Choroid plexus epithelial cell (primary cell): ENCODE measurements around the gene NRG2.

Experiments used
- DNase-seq: peaks from one replicate; pipeline ENCODE4 v3.0.0-alpha.2; 2010; ENCODE audit warnings: low read depth
- H3K4me3 ChIP-seq: 2 replicates; pipeline ENCODE4 v1.5.1; 2011; ENCODE audit warnings: low read depth, mild to moderate bottlenecking, control low read depth, low read length, moderate library complexity
- CTCF ChIP-seq: conservative IDR thresholded peaks from 2 replicates; pipeline ENCODE4 v1.5.1; 2011; ENCODE audit warnings: low read depth, mild to moderate bottlenecking, control low read depth, inconsistent platforms, low read length, moderate library complexity

Gene NRG2

GRCh38 chr5:139884144-139884543 is 159.0 kb downstream of the NRG2 start:
- no peak overlapping the region for H3K4me3 ChIP-seq
- no peak for DNase-seq
- TF ChIP-seq CTCF = no peak

GRCh38 chr5:139882961-139883539 is 160.0 kb downstream of the NRG2 start:
- no peak overlapping the region for H3K4me3 ChIP-seq
- no peak for DNase-seq
- TF ChIP-seq CTCF = no peak

- no peak overlapping the region for H3K4me3 ChIP-seq
- no peak for DNase-seq
- no peak for TF ChIP-seq CTCF
These were observed 160.8 kb downstream of the NRG2 start for GRCh38 chr5:139882316-139882715.

GRCh38 chr5:139881143-139881733 is 161.9 kb downstream of the NRG2 start:
- no peak overlapping the region for H3K4me3 ChIP-seq
- TF ChIP-seq CTCF = no peak
- DNase-seq = no peak

GRCh38 chr5:139880416-139881142 is 162.5 kb downstream of the NRG2 start:
- no peak for DNase-seq
- no peak for TF ChIP-seq CTCF

GRCh38 chr5:139878093-139878492 is 165.0 kb downstream of the NRG2 start:
- no peak overlapping the region for H3K4me3 ChIP-seq
- no peak for DNase-seq
- no peak for TF ChIP-seq CTCF

More at GRCh38 chr5:139880416-139881142, 162.5 kb downstream of the NRG2 start:
- H3K4me3 ChIP-seq = no peak overlapping the region
